Upper lobe of left lung (tissue), 6 donors: Measurements from ENCODE around the gene RALGAPA2. TPM values are rescaled to one million over a fixed set of nuclear protein-coding genes. Genes with fewer than 3 reads are reported as not detected.

ENCODE experiments used
- ATAC-seq, 2 donors: fragments of 200-7000 bp; cut with Tn5 transposase; one replicate each; pipeline ENCODE4 v1.9.1; 2022; ENCODE audit warnings: mild to moderate bottlenecking in 2 of 2, moderate library complexity in 2 of 2; ENCODE audit not compliant: low FRiP score in 2 of 2
- DNase-seq, 2 donors: peaks; one replicate each; pipeline ENCODE4 v3.0.0-alpha.2; 2019 to 2020
- H3K27ac ChIP-seq, 4 donors: fragments of 200-600 bp; sonication (generic); one replicate each; pipeline ENCODE4 v1.5.1; 2016 to 2019
- H3K27me3 ChIP-seq, 4 donors: fragments of 200-600 bp; sonication (generic); one replicate each; pipeline ENCODE4 v1.5.1; 2017 to 2019
- H3K36me3 ChIP-seq, 4 donors: fragments of 200-600 bp; sonication (generic); one replicate each; pipeline ENCODE4 v1.5.1; 2016 to 2019
- H3K4me1 ChIP-seq, 4 donors: fragments of 200-600 bp; sonication (generic); one replicate each; pipeline ENCODE4 v1.5.1; 2018 to 2019
- H3K4me3 ChIP-seq, 4 donors: fragments of 200-600 bp; sonication (generic); one replicate each; pipeline ENCODE4 v1.5.1; 2017 to 2019; ENCODE audit warnings: mild to moderate bottlenecking in 2 of 4, moderate library complexity in 1 of 4
- H3K9me3 ChIP-seq, 4 donors: fragments of 200-600 bp; sonication (generic); one replicate each; pipeline ENCODE4 v1.5.1; 2018 to 2019
- EP300 ChIP-seq, 4 donors: sonication (generic); formaldehyde crosslinking; IDR thresholded peaks; one replicate each; pipeline ENCODE4 v1.5.1; 2017; ENCODE audit warnings: antibody characterized with exemption in 4 of 4, control low read depth in 2 of 4
- POLR2A ChIP-seq, 4 donors: fragments of 450-650 bp; IDR thresholded peaks; one replicate each; pipeline ENCODE4 v1.5.1; 2016 to 2017; ENCODE audit warnings: antibody characterized with exemption in 4 of 4, mild to moderate bottlenecking in 2 of 4
- POLR2AphosphoS5 ChIP-seq, 2 donors: sonication (generic); formaldehyde crosslinking; IDR thresholded peaks; one replicate each; pipeline ENCODE4 v1.5.1; 2017; ENCODE audit warnings: antibody characterized with exemption in 2 of 2
- WGBS, 2 donors: methylation state at CpG; one replicate each; pipeline ENCODE4 v1.1.5; 2017 to 2018; 5-methylcytosine and 5-hydroxymethylcytosine counted together
- total RNA-seq, 6 donors: library from RNA; depleted of rRNA in 4 of 6; stranded (reverse); fragments of >200 nt in 4 of 6; gene quantifications; one replicate each; pipeline versions ENCODE4 v1.1.0 to v1.2.1, GENCODE V29; 2016 to 2021
- TF ChIP-seq, protein P1 (sequence below), 6 experiments: fragments of 450-650 bp in 4 of 6; fragments of 200-600 bp in 2 of 6; sonication (generic) in 2 of 6; IDR thresholded peaks; one replicate each; pipeline ENCODE4 v1.5.1; 2016 to 2019; ENCODE audit warnings: antibody characterized with exemption in 6 of 6
- donor health status: DM: no; HTN: no; CAD: no; lungs with moderate emphysema.
- donor health status: DM: no; HTN: yes; CAD: no; lungs with severe emphysema.

RALGAPA2 gene
- total RNA-seq, 6 donors from 2014 or later: 50.8 to 95.3 (median 65.3) TPM

DNA sequence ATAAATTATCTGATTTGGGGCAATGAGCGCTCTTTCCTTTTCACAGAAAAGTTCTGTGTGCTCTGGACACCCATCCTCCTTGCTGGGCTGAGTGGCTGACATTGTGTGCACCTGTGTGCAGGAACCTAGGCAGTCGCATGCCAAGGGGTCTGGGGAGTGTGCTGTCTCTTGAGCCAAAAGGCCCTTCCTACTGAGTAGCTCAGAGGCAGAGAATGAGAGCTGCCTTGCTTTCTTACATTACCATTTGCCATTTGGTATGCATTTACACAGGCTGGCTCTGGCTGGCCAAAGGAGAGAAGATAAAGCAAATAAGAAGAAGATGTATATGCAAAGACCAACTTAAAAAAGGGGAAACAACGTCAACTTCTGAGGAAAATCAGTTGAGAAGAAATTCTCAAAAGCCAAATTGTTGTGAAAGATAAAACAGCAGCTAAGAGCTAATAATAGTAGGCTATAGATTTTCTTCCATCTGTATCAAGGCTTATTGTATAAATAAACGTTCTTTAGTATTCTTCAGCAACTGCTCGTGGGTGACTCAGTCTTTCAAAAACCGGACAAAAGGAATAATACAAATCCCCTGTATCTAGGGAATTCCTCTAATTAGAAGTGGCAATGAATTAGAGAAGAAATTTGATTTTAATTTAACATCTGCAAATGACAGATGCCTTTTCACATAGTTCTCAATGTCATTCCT is 222.6 kb downstream of the RALGAPA2 start:
- H3K9me3 ChIP-seq: no peaks in the 10 kb centered on the region
- no peak overlapping the region for H3K4me3 ChIP-seq
- TF ChIP-seq POLR2AphosphoS5 (IDR thresholded peaks at IDR 0.05): no peak
- no peak for TF ChIP-seq EP300 (IDR thresholded peaks at IDR 0.05)
- TF ChIP-seq, protein P1, sequence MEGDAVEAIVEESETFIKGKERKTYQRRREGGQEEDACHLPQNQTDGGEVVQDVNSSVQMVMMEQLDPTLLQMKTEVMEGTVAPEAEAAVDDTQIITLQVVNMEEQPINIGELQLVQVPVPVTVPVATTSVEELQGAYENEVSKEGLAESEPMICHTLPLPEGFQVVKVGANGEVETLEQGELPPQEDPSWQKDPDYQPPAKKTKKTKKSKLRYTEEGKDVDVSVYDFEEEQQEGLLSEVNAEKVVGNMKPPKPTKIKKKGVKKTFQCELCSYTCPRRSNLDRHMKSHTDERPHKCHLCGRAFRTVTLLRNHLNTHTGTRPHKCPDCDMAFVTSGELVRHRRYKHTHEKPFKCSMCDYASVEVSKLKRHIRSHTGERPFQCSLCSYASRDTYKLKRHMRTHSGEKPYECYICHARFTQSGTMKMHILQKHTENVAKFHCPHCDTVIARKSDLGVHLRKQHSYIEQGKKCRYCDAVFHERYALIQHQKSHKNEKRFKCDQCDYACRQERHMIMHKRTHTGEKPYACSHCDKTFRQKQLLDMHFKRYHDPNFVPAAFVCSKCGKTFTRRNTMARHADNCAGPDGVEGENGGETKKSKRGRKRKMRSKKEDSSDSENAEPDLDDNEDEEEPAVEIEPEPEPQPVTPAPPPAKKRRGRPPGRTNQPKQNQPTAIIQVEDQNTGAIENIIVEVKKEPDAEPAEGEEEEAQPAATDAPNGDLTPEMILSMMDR (IDR thresholded peaks at IDR 0.05): no peak
- no peak for TF ChIP-seq POLR2A (IDR thresholded peaks at IDR 0.05)
- H3K27me3 ChIP-seq: no peaks in the 10 kb centered on the region
- ATAC-seq (no peak), DNase-seq (no peak)
- H3K4me1 ChIP-seq: peaks cover 0 to 4% (median 0%) of the 10 kb centered on the region in 4 donors
- H3K36me3 ChIP-seq: peaks cover 2 to 65% (median 7%) of the 10 kb centered on the region in 4 donors
- no peak overlapping the region for H3K27ac ChIP-seq
- 80 to 84% methylated on average over 6 of the region's 6 CpGs for WGBS, 2 donors

DNA sequence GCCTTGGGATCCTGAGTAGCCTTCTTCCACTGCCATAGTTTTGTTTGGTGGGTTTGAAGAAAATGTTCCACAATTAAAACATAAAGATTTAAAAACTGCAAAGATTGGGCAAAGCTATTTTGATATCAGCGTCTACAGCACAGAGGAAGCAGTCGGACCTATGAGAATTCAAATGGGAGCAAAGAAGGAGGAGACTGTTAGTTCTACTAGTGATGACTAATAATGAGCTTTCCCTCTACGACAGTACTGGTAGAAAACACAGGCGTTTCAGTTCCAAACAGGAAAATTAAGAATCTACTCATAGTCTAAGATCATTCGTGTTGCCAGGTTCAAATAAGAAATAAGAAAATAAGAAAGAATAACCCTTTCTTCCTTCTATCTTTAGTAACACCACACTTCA is 223.4 kb downstream of the RALGAPA2 start:
- Histone ChIP-seq H3K27me3 (no peaks in the 10 kb centered on the region), H3K4me3 (no peak overlapping the region), H3K4me1 (peaks cover 0 to 4% (median 0%) of the 10 kb centered on the region in 4 donors), H3K36me3 (peaks cover 2 to 62% (median 5%) of the 10 kb centered on the region in 4 donors), H3K27ac (no peak overlapping the region), H3K9me3 (no peaks in the 10 kb centered on the region)
- TF ChIP-seq POLR2AphosphoS5 (IDR thresholded peaks at IDR 0.05) (no peak), EP300 (IDR thresholded peaks at IDR 0.05) (no peak), POLR2A (IDR thresholded peaks at IDR 0.05) (no peak)
- TF ChIP-seq, protein P1 (IDR thresholded peaks at IDR 0.05): no peak
- ATAC-seq: no peak
- DNase-seq: no peak
- 87 to 88% methylated on average over 5 of the region's 5 CpGs for WGBS, 2 donors

DNA sequence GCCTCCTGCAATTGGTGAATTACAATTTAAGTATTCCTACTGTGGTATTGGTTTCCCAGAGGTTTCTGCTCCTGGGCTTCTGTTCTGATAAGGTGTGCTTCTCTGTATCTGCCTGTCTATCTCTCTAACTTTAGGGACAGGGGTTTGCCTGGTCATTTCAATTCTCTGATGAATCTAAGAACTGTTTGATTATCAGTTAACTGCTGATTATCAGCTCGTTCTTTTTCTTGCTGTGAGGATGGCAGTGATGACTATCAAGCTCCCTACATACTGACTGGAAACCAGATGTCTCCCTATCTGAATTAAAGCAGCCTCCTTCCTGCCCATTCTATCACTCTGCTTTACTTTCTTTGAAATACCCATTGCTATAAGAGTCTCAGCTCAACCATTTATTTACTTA is 224.1 kb downstream of the RALGAPA2 start:
- Histone ChIP-seq H3K27ac (no peak overlapping the region), H3K27me3 (no peaks in the 10 kb centered on the region), H3K4me1 (peaks cover 0 to 4% (median 0%) of the 10 kb centered on the region in 4 donors), H3K36me3 (peaks cover 2 to 61% (median 5%) of the 10 kb centered on the region in 4 donors), H3K4me3 (no peak overlapping the region), H3K9me3 (no peaks in the 10 kb centered on the region)
- TF ChIP-seq, protein P1 (IDR thresholded peaks at IDR 0.05): no peak
- TF ChIP-seq EP300 (IDR thresholded peaks at IDR 0.05) (no peak), POLR2AphosphoS5 (IDR thresholded peaks at IDR 0.05) (no peak), POLR2A (IDR thresholded peaks at IDR 0.05) (no peak)
- DNase-seq (no peak), ATAC-seq (no peak)
- 86 to 88% methylated on average over 1 of the region's 1 CpG for WGBS, 2 donors

DNA sequence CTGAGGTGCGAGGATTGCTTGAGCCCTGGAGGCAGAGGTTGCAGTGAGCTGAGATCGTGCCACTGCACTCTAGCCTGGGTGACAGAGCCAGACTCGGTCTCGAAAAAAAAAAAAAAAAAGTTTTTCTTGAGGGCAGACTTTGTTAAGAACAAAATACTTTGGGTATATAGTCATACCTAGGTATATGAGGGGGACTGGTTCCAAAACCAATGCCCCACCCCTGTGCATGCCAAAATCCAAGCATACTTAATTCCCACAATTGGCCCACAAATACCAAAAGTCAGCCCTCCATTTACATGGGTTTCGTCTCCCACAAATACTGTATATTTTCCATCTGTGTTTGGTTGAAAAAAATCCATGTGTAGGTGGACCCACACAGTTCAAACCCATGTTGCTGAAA is 224.6 kb downstream of the RALGAPA2 start:
- no peaks in the 10 kb centered on the region for H3K27me3 ChIP-seq
- TF ChIP-seq EP300 (IDR thresholded peaks at IDR 0.05) (no peak), POLR2AphosphoS5 (IDR thresholded peaks at IDR 0.05) (no peak), POLR2A (IDR thresholded peaks at IDR 0.05) (no peak)
- TF ChIP-seq, protein P1 (IDR thresholded peaks at IDR 0.05): no peak
- no peak for ATAC-seq
- no peak overlapping the region for H3K27ac ChIP-seq
- 91 to 94% methylated on average over 5 of the region's 5 CpGs for WGBS, 2 donors
- peaks cover 2 to 66% (median 6%) of the 10 kb centered on the region in 4 donors for H3K36me3 ChIP-seq
- peaks cover 0 to under 1% (median 0%) of the 10 kb centered on the region in 4 donors for H3K4me1 ChIP-seq
- H3K9me3 ChIP-seq: no peaks in the 10 kb centered on the region
- H3K4me3 ChIP-seq: no peak overlapping the region
- no peak for DNase-seq

DNA sequence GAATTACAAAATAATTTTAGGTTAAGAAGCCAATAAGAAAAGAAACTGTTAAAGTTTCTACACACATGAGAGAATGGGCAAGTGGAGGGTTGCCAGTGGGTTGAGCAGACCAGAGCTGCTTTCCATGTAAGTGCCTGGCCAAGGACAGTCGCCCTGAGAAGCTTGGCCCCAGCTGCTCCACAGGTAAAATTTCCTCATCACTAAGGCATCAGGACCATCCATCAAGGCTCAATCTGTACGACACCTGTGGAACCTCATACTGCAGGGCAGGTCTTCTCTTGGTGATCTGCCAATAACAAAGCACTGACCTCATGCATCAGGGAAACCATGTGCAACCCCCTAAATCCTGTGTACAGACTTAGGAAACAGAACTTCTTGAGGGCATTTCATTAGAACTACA is 229.1 kb downstream of the RALGAPA2 start:
- no peak for DNase-seq
- Histone ChIP-seq H3K4me3 (no peak overlapping the region), H3K27ac (no peak overlapping the region), H3K36me3 (peaks cover 0 to 53% (median 2%) of the 10 kb centered on the region in 4 donors), H3K27me3 (no peaks in the 10 kb centered on the region), H3K4me1 (no peaks in the 10 kb centered on the region), H3K9me3 (no peaks in the 10 kb centered on the region)
- WGBS, 2 donors: 86 to 98% methylated on average over 2 of the region's 2 CpGs
- ATAC-seq: no peak
- TF ChIP-seq POLR2A (IDR thresholded peaks at IDR 0.05): no peak
- TF ChIP-seq, protein P1 (IDR thresholded peaks at IDR 0.05): no peak
- no peak for TF ChIP-seq EP300 (IDR thresholded peaks at IDR 0.05)
- no peak for TF ChIP-seq POLR2AphosphoS5 (IDR thresholded peaks at IDR 0.05)
